ENCODE results near the gene CTLA4. TPM values are rescaled to one million over a fixed set of nuclear protein-coding genes. Genes with fewer than 3 reads are reported as not detected.

Gene CTLA4
- total RNA-seq, 1 experiment from 2014 or later: not detected

DNA sequence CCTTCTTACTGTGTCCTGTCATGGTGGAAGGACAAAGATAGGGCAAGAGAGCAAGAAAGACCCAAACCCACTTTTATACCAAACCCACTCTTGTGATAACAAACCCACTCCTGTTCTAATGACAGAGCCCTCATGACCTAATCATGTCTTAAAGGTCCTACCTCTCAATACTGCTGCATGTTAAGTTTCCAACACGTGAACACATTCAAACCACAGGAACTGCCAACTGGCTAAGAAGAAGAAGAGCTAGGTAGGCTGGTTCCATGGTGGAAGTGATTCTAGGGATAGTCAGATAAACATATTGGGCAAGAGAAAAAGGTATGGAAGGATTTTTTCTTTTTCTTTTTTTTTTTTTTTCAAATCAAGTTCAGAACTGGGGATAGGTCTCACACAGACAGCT is 22.0 kb downstream of the CTLA4 start:
- POLR2A ChIA-PET (ENCODE audit: unreplicated experiment): no interaction called here
- DNase-seq: no peak
- BruUV-seq (replicated peaks): no TSS peak
- no peaks in the 10 kb centered on the region; the same call in 1 of the 2 replicates for H3K27me3 ChIP-seq (ENCODE audit: low read length)
- intact Hi-C loops (cut with micrococcal nuclease): no loop called here
- H3K9me3 ChIP-seq (ENCODE audit: low read length): no peaks in the 10 kb centered on the region
- no peak overlapping the region for H3K27ac ChIP-seq (ENCODE audit: low read length)
- H3K4me1 ChIP-seq (ENCODE audit: insufficient read depth, low read length): no peaks in the 10 kb centered on the region
- no peak for TF ChIP-seq EZH2 (IDR thresholded peaks at IDR 0.05; ENCODE audit: low read length, unreplicated experiment)
- TF ChIP-seq EZH2phosphoT487 (IDR thresholded peaks at IDR 0.05; ENCODE audit: borderline replicate concordance, low read length): no peak
- no peak for TF ChIP-seq CTCF (conservative IDR thresholded peaks at IDR 0.05; ENCODE audit: low read depth, low read length)
- H2AFZ ChIP-seq (ENCODE audit: low read length): no peak overlapping the region
- H4K20me1 ChIP-seq (ENCODE audit: low read length): no peaks in the 10 kb centered on the region
- ATAC-seq: no peak
- no peaks in the 10 kb centered on the region for H3F3A ChIP-seq (ENCODE audit: low read length, unreplicated experiment)
- CTCF ChIA-PET: no interaction called here
- H3K36me3 ChIP-seq (ENCODE audit: low read depth, low read length): no peaks in the 10 kb centered on the region
- H3K4me3 ChIP-seq (ENCODE audit: low read length): no peak overlapping the region
- no peaks in the 10 kb centered on the region for H3K79me2 ChIP-seq (ENCODE audit: low read length)
- H3K9me2 ChIP-seq (replicated peaks; ENCODE audit: low read length): no peaks in the 10 kb centered on the region
- no peak overlapping the region for H3K9ac ChIP-seq (ENCODE audit: low read length)
- H3K4me2 ChIP-seq (ENCODE audit: low read length): no peak overlapping the region

- BruUV-seq (replicated peaks): no TSS peak
- Histone ChIP-seq H3F3A (ENCODE audit: low read length, unreplicated experiment) (no peaks in the 10 kb centered on the region), H3K9me2 (replicated peaks; ENCODE audit: low read length) (no peaks in the 10 kb centered on the region), H3K4me2 (ENCODE audit: low read length) (no peak overlapping the region), H3K4me3 (ENCODE audit: low read length) (no peak overlapping the region), H3K27me3 (ENCODE audit: low read length) (no peaks in the 10 kb centered on the region; the same call in 1 of the 2 replicates), H3K9ac (ENCODE audit: low read length) (no peak overlapping the region), H3K9me3 (ENCODE audit: low read length) (no peaks in the 10 kb centered on the region), H2AFZ (ENCODE audit: low read length) (no peak overlapping the region), H3K79me2 (ENCODE audit: low read length) (no peaks in the 10 kb centered on the region), H3K27ac (ENCODE audit: low read length) (no peak overlapping the region), H4K20me1 (ENCODE audit: low read length) (no peaks in the 10 kb centered on the region), H3K4me1 (ENCODE audit: insufficient read depth, low read length) (no peaks in the 10 kb centered on the region), H3K36me3 (ENCODE audit: low read depth, low read length) (no peaks in the 10 kb centered on the region)
- no peak for TF ChIP-seq EZH2 (IDR thresholded peaks at IDR 0.05; ENCODE audit: low read length, unreplicated experiment)
- TF ChIP-seq EZH2phosphoT487 (IDR thresholded peaks at IDR 0.05; ENCODE audit: borderline replicate concordance, low read length): no peak
- TF ChIP-seq CTCF (conservative IDR thresholded peaks at IDR 0.05; ENCODE audit: low read depth, low read length): no peak
- POLR2A ChIA-PET (ENCODE audit: unreplicated experiment): no interaction called here
- CTCF ChIA-PET: no interaction called here
- DNase-seq: no peak
- intact Hi-C loops (cut with micrococcal nuclease): no loop called here
- no peak for ATAC-seq
Measured at GRCh38 chr2:203889944-203890343, 22.4 kb downstream of the CTLA4 start.

- H3K9ac ChIP-seq (ENCODE audit: low read length): no peak overlapping the region
- H3K79me2 ChIP-seq (ENCODE audit: low read length): no peaks in the 10 kb centered on the region
- no peaks in the 10 kb centered on the region for H3K9me2 ChIP-seq (replicated peaks; ENCODE audit: low read length)
- no TSS peak for BruUV-seq (replicated peaks)
- H3K4me2 ChIP-seq (ENCODE audit: low read length): no peak overlapping the region
- no peaks in the 10 kb centered on the region for H3K36me3 ChIP-seq (ENCODE audit: low read depth, low read length)
- H2AFZ ChIP-seq (ENCODE audit: low read length): no peak overlapping the region
- CTCF ChIA-PET: no interaction called here
- TF ChIP-seq EZH2phosphoT487 (IDR thresholded peaks at IDR 0.05; ENCODE audit: borderline replicate concordance, low read length) (no peak), EZH2 (IDR thresholded peaks at IDR 0.05; ENCODE audit: low read length, unreplicated experiment) (no peak), CTCF (conservative IDR thresholded peaks at IDR 0.05; ENCODE audit: low read depth, low read length) (no peak)
- ATAC-seq: no peak
- no peaks in the 10 kb centered on the region; the same call in 1 of the 2 replicates for H3K27me3 ChIP-seq (ENCODE audit: low read length)
- H3K4me1 ChIP-seq (ENCODE audit: insufficient read depth, low read length): no peaks in the 10 kb centered on the region
- no peak for DNase-seq
- no peak overlapping the region for H3K4me3 ChIP-seq (ENCODE audit: low read length)
- no peaks in the 10 kb centered on the region for H4K20me1 ChIP-seq (ENCODE audit: low read length)
- no peaks in the 10 kb centered on the region for H3F3A ChIP-seq (ENCODE audit: low read length, unreplicated experiment)
- no peaks in the 10 kb centered on the region for H3K9me3 ChIP-seq (ENCODE audit: low read length)
- intact Hi-C loops (cut with micrococcal nuclease): no loop called here
- POLR2A ChIA-PET (ENCODE audit: unreplicated experiment): no interaction called here
- H3K27ac ChIP-seq (ENCODE audit: low read length): no peak overlapping the region
Measured at GRCh38 chr2:203890733-203891132, 23.2 kb downstream of the CTLA4 start.
